ENCODE measurements around the gene WDR1. TPM values are rescaled to one million over a fixed set of nuclear protein-coding genes. Genes with fewer than 3 reads are reported as not detected.

Gene WDR1
- total RNA-seq, 1 experiment from 2014 or later = 199 TPM

DNA sequence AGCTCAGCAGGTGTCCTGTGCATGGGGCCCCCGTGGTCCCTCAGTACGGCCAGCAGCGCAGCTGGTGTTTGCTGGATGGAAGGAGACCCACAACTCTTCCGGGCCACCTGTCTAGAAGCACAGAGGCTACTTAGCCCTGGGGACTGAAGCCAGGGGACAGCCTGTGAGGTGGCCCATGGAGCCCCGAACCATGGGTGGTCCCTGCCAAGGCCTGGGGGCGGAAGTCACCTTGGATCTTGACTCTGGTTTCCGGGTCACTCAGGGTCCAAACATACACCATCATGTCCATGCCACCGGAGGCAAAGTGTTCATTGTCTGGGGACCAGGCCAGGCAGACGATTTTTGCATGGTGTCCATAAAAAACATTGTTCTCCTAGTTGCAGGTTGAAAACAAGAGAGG, 39.5 kb downstream of the WDR1 start:
- Mint-ChIP-seq H3K9me3 (ENCODE audit: low read depth, unreplicated experiment) (no peaks in the 10 kb centered on the region), H3K27ac (ENCODE audit: unreplicated experiment) (no peak overlapping the region), H3K4me3 (ENCODE audit: low read depth, unreplicated experiment) (no peak overlapping the region), H3K4me1 (ENCODE audit: low read depth, unreplicated experiment) (no peaks in the 10 kb centered on the region), H3K27me3 (ENCODE audit: unreplicated experiment) (no peaks in the 10 kb centered on the region), H3K36me3 (ENCODE audit: insufficient read depth, unreplicated experiment) (peaks cover 15% of the 10 kb centered on the region)
- intact Hi-C loops (cut with micrococcal nuclease; ENCODE audit: unreplicated experiment) = no loop called here
- no peak for DNase-seq
- no TSS peak for BruUV-seq (replicated peaks)
- CTCF ChIA-PET = no interaction called here
- TF ChIP-seq, protein P1, sequence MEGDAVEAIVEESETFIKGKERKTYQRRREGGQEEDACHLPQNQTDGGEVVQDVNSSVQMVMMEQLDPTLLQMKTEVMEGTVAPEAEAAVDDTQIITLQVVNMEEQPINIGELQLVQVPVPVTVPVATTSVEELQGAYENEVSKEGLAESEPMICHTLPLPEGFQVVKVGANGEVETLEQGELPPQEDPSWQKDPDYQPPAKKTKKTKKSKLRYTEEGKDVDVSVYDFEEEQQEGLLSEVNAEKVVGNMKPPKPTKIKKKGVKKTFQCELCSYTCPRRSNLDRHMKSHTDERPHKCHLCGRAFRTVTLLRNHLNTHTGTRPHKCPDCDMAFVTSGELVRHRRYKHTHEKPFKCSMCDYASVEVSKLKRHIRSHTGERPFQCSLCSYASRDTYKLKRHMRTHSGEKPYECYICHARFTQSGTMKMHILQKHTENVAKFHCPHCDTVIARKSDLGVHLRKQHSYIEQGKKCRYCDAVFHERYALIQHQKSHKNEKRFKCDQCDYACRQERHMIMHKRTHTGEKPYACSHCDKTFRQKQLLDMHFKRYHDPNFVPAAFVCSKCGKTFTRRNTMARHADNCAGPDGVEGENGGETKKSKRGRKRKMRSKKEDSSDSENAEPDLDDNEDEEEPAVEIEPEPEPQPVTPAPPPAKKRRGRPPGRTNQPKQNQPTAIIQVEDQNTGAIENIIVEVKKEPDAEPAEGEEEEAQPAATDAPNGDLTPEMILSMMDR (IDR thresholded peaks at IDR 0.05; ENCODE audit: unreplicated experiment) = no peak

DNA sequence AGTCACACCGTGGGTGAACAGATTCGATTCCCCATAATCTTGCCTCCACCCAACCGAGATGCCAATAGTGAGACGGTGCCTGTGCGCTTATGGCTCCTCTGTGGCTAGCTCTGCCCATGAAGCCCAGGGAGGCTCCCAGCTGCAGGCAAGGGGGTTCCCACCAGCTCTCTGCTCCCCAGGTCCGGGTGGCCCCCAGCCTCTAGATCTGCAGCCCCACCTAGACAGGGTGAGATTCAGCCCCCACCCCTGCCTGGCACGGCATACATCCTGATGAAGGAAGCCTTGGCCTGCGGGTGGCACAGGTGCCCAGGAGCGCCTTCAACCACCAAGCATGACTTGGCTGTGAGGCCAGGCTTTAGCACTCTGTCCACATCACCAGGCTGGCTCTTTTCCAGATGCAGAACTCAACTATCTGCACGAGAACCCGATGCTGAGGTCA, 40.6 kb downstream of the WDR1 start:
- no peaks in the 10 kb centered on the region for H3K27me3 Mint-ChIP-seq (ENCODE audit: unreplicated experiment)
- intact Hi-C loops (cut with micrococcal nuclease; ENCODE audit: unreplicated experiment) = no loop called here
- peaks cover 18% of the 10 kb centered on the region for H3K36me3 Mint-ChIP-seq (ENCODE audit: insufficient read depth, unreplicated experiment)
- H3K4me1 Mint-ChIP-seq (ENCODE audit: low read depth, unreplicated experiment) = no peaks in the 10 kb centered on the region
- no peak overlapping the region for H3K4me3 Mint-ChIP-seq (ENCODE audit: low read depth, unreplicated experiment)
- TF ChIP-seq, protein P1 (IDR thresholded peaks at IDR 0.05; ENCODE audit: unreplicated experiment) = no peak
- H3K27ac Mint-ChIP-seq (ENCODE audit: unreplicated experiment) = no peak overlapping the region
- no peaks in the 10 kb centered on the region for H3K9me3 Mint-ChIP-seq (ENCODE audit: low read depth, unreplicated experiment)
- DNase-seq = no peak
- CTCF ChIA-PET = no interaction called here
- no TSS peak for BruUV-seq (replicated peaks)

DNA sequence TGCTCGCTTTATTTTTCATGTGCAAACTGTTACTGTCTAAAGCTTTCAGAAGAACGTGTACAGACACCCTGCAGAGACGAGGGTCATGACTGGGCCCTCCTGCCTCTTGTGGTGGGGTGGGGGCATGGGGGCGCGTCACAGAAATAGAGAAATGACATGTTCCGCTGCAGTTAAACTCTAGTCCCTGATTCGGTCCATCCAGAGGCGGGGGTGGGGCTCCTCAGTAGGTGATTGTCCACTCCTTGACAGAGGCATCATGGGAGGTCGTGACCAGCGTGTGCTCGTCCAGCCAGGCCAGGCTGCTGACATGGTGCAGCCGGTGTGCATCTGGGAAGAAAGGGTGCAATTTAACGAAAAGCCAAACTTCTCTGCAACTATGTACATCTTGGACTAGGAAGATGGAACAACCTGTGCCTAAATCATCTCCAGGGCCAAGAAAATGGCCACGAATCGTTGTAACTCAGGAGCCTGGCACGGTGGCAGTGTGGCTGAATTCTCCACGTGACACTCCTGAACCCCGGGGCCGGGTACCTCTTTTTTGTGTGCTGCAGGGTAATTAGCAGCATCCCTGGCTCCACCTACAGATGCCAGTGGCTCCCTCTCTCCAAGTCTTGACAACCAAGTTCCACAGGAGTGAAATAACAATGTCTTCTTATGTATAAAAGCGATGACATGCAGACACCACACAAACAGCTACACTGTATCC, 41.3 kb downstream of the WDR1 start:
- CTCF ChIA-PET = no interaction called here
- TF ChIP-seq, protein P1 (IDR thresholded peaks at IDR 0.05; ENCODE audit: unreplicated experiment) = no peak

DNA sequence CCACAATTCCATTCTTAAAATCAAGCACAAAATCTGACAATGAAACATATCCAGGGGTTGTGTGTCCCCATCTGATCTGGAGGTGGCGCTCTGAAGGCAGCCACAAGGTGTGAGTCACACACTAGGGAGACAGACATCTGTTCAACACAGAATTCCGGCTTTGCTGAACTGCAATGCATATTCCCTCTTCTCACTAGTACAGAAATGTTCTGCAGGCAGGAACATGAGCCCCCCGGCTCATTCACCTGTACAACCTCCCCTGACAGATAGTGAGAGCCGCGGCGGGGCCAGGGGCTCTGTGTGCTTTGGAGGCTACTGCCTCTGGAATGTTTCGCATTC, 41.9 kb downstream of the WDR1 start:
- no peak overlapping the region for H3K4me3 Mint-ChIP-seq (ENCODE audit: low read depth, unreplicated experiment)
- CTCF ChIA-PET = no interaction called here
- intact Hi-C loops (cut with micrococcal nuclease; ENCODE audit: unreplicated experiment) = no loop called here
- H3K27ac Mint-ChIP-seq (ENCODE audit: unreplicated experiment) = no peak overlapping the region
- H3K9me3 Mint-ChIP-seq (ENCODE audit: low read depth, unreplicated experiment) = no peaks in the 10 kb centered on the region
- H3K27me3 Mint-ChIP-seq (ENCODE audit: unreplicated experiment) = no peaks in the 10 kb centered on the region
- TF ChIP-seq, protein P1 (IDR thresholded peaks at IDR 0.05; ENCODE audit: unreplicated experiment) = no peak
- H3K36me3 Mint-ChIP-seq (ENCODE audit: insufficient read depth, unreplicated experiment) = peaks cover 19% of the 10 kb centered on the region
- BruUV-seq (replicated peaks) = TSS peak; percentile 71
- no peaks in the 10 kb centered on the region for H3K4me1 Mint-ChIP-seq (ENCODE audit: low read depth, unreplicated experiment)
- no peak for DNase-seq

More for the DNA sequence above, 41.3 kb downstream of the WDR1 start:
- intact Hi-C loops (cut with micrococcal nuclease; ENCODE audit: unreplicated experiment) = no loop called here
- Mint-ChIP-seq H3K27me3 (ENCODE audit: unreplicated experiment) (no peaks in the 10 kb centered on the region), H3K36me3 (ENCODE audit: insufficient read depth, unreplicated experiment) (peaks cover 19% of the 10 kb centered on the region), H3K27ac (ENCODE audit: unreplicated experiment) (no peak overlapping the region), H3K4me3 (ENCODE audit: low read depth, unreplicated experiment) (no peak overlapping the region), H3K4me1 (ENCODE audit: low read depth, unreplicated experiment) (no peaks in the 10 kb centered on the region), H3K9me3 (ENCODE audit: low read depth, unreplicated experiment) (no peaks in the 10 kb centered on the region)
- DNase-seq = no peak
- BruUV-seq (replicated peaks) = no TSS peak

Measured in Calu3 (cell line).